Gastroesophageal sphincter (tissue), 4 donors: ENCODE results near the gene SUPT20HL1. TPM values are rescaled to one million over a fixed set of nuclear protein-coding genes. Genes with fewer than 3 reads are reported as not detected.

Experiments used
- ATAC-seq: fragments of 150-250 bp; one replicate; pipeline ENCODE4 v1.9.1; 2016; ENCODE audit warnings: mild to moderate bottlenecking, moderate library complexity
- H3K27ac ChIP-seq, 4 donors: fragments of 200-600 bp; sonication (generic) in 3 of 4; 1 replicate in 3 of 4; 2 replicates in 1 of 4; pipeline ENCODE4 v1.5.1; 2016 to 2019
- H3K27me3 ChIP-seq: fragments of 200-600 bp; sonication (generic); one replicate; pipeline ENCODE4 v1.5.1; 2019
- H3K36me3 ChIP-seq, 2 donors: fragments of 200-600 bp; sonication (generic); one replicate each; pipeline ENCODE4 v1.5.1; 2019; ENCODE audit warnings: control low read depth in 1 of 2
- H3K4me1 ChIP-seq, 3 donors: fragments of 200-600 bp; sonication (generic); 1 replicate in 2 of 3; 2 replicates in 1 of 3; pipeline ENCODE4 v1.5.1; 2016 to 2019; ENCODE audit warnings: control low read depth in 2 of 3
- H3K4me3 ChIP-seq, 2 donors: fragments of 200-600 bp; sonication (generic); one replicate each; pipeline ENCODE4 v1.5.1; 2019; ENCODE audit warnings: mild to moderate bottlenecking in 1 of 2, moderate library complexity in 1 of 2
- H3K9me3 ChIP-seq, 3 donors: fragments of 200-600 bp; sonication (generic); one replicate each; pipeline ENCODE4 v1.5.1; 2017 to 2019; ENCODE audit warnings: control low read depth in 2 of 3
- CTCF ChIP-seq, 4 experiments: fragments of 200-600 bp in 2 of 4; fragments of 450-650 bp in 2 of 4; sonication (generic) in 1 of 4; IDR thresholded peaks; one replicate each; pipeline ENCODE4 v1.5.1; 2017 to 2019; ENCODE audit warnings: antibody characterized with exemption in 4 of 4, mild to moderate bottlenecking in 2 of 4, moderate library complexity in 2 of 4
- EP300 ChIP-seq: sonication (generic); formaldehyde crosslinking; IDR thresholded peaks from one replicate; pipeline ENCODE4 v1.6.1; 2017; ENCODE audit warnings: antibody characterized with exemption, mild to moderate bottlenecking
- POLR2A ChIP-seq, 2 donors: fragments of 450-650 bp; IDR thresholded peaks; one replicate each; pipeline ENCODE4 v1.6.1; 2017; ENCODE audit warnings: antibody characterized with exemption in 2 of 2, mild to moderate bottlenecking in 2 of 2, moderate library complexity in 1 of 2
- POLR2AphosphoS5 ChIP-seq: sonication (generic); formaldehyde crosslinking; IDR thresholded peaks from one replicate; pipeline ENCODE4 v1.6.1; 2017; ENCODE audit warnings: antibody characterized with exemption
- WGBS, 2 donors: methylation state at CpG; one replicate each; pipeline ENCODE4 v1.1.5; 2018; ENCODE audit warnings: low coverage in 1 of 2; 5-methylcytosine and 5-hydroxymethylcytosine counted together
- total RNA-seq, 4 donors: library from RNA; depleted of rRNA; stranded (reverse); fragments of >200 nt; gene quantifications; one replicate each; pipeline ENCODE4 v1.1.0, GENCODE V29; 2016

SUPT20HL1 gene
- total RNA-seq, 4 donors from 2014 or later, result 0.12 to 1.4 TPM; not detected in 2

GRCh38 chrX:24334461-24334860 lies 26.0 kb upstream of the SUPT20HL1 start:
- Histone ChIP-seq H3K27ac (no peak overlapping the region), H3K9me3 (no peaks in the 10 kb centered on the region), H3K36me3 (no peaks in the 10 kb centered on the region), H3K27me3 (no peaks in the 10 kb centered on the region), H3K4me1 (no peaks in the 10 kb centered on the region), H3K4me3 (no peak overlapping the region)
- ATAC-seq, result no peak
- TF ChIP-seq CTCF (IDR thresholded peaks at IDR 0.05) (no peak), EP300 (no peak), POLR2AphosphoS5 (no peak), POLR2A (IDR thresholded peaks at IDR 0.05) (no peak)

- Histone ChIP-seq H3K4me1 (no peaks in the 10 kb centered on the region), H3K27ac (no peak overlapping the region), H3K36me3 (no peaks in the 10 kb centered on the region), H3K27me3 (no peaks in the 10 kb centered on the region), H3K4me3 (no peak overlapping the region), H3K9me3 (no peaks in the 10 kb centered on the region)
- 80% methylated on average over 1 of the region's 1 CpG; no CpG with 5 or more reads in 1 of the 2 donors for WGBS, 2 donors
- no peak for TF ChIP-seq EP300
- no peak for ATAC-seq
Measured at GRCh38 chrX:24335871-24336270, 24.6 kb upstream of the SUPT20HL1 start.

GRCh38 chrX:24339911-24340310 lies 20.5 kb upstream of the SUPT20HL1 start:
- ATAC-seq, result no peak
- no peak for TF ChIP-seq EP300
- TF ChIP-seq POLR2A (IDR thresholded peaks at IDR 0.05), result no peak
- TF ChIP-seq POLR2AphosphoS5, result no peak
- no peak for TF ChIP-seq CTCF (IDR thresholded peaks at IDR 0.05)
- no peaks in the 10 kb centered on the region for H3K27me3 ChIP-seq
- no peaks in the 10 kb centered on the region for H3K36me3 ChIP-seq
- H3K4me3 ChIP-seq, result no peak overlapping the region
- H3K4me1 ChIP-seq, result no peaks in the 10 kb centered on the region
- H3K27ac ChIP-seq, result no peak overlapping the region
- H3K9me3 ChIP-seq, result no peaks in the 10 kb centered on the region

DNA sequence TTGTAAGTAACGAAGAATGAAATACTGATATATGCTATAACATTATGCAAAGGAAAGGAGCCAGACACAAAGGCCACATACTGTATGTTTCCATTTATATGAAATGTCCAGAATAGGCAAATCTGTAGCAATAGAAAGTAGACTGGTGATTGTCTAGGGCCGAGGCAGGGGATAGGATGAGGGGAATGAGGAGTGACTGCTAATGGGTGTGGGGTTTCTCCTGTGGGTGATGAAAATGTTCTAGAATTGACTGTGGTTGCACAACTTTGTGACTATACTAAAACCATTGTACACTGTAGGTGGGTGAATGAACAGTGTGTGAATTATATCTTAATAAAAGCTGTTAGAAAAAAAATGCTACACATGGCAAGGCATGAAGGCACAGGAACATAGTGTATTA lies 19.9 kb upstream of the SUPT20HL1 start:
- ATAC-seq, result no peak
- Histone ChIP-seq H3K27me3 (no peaks in the 10 kb centered on the region), H3K4me3 (no peak overlapping the region), H3K36me3 (no peaks in the 10 kb centered on the region), H3K4me1 (no peaks in the 10 kb centered on the region), H3K27ac (no peak overlapping the region), H3K9me3 (no peaks in the 10 kb centered on the region)
- 65 to 94% methylated on average over 2 of the region's 2 CpGs for WGBS, 2 donors
- TF ChIP-seq CTCF (IDR thresholded peaks at IDR 0.05), result no peak
- no peak for TF ChIP-seq POLR2A (IDR thresholded peaks at IDR 0.05)
- TF ChIP-seq EP300, result no peak
- no peak for TF ChIP-seq POLR2AphosphoS5

GRCh38 chrX:24341795-24342194 lies 18.6 kb upstream of the SUPT20HL1 start:
- 0 to 36% methylated on average over 1 of the region's 1 CpG for whole genome bisulfite sequencing, 2 donors
- Histone ChIP-seq H3K4me1 (no peaks in the 10 kb centered on the region), H3K27ac (no peak overlapping the region), H3K36me3 (no peaks in the 10 kb centered on the region), H3K4me3 (no peak overlapping the region), H3K27me3 (no peaks in the 10 kb centered on the region), H3K9me3 (no peaks in the 10 kb centered on the region)
- no peak for ATAC-seq
- TF ChIP-seq POLR2A (IDR thresholded peaks at IDR 0.05), result no peak
- no peak for TF ChIP-seq POLR2AphosphoS5
- TF ChIP-seq CTCF (IDR thresholded peaks at IDR 0.05), result no peak
- no peak for TF ChIP-seq EP300

GRCh38 chrX:24343719-24344118 lies 16.7 kb upstream of the SUPT20HL1 start:
- WGBS, 2 donors, result 72 to 88% methylated on average over 4 to 8 of the region's 9 CpGs
- no peaks in the 10 kb centered on the region for H3K4me1 ChIP-seq
- H3K4me3 ChIP-seq, result no peak overlapping the region
- H3K36me3 ChIP-seq, result no peaks in the 10 kb centered on the region
- H3K9me3 ChIP-seq, result no peaks in the 10 kb centered on the region
- H3K27ac ChIP-seq, result no peak overlapping the region
- TF ChIP-seq EP300 (no peak), POLR2AphosphoS5 (no peak), POLR2A (IDR thresholded peaks at IDR 0.05) (no peak)
- ATAC-seq, result no peak
- H3K27me3 ChIP-seq, result no peaks in the 10 kb centered on the region
